GM18505 (cell line): ENCODE measurements around the gene CDKN1A.

ENCODE experiments used
- ATAC-seq: cut with Tn5 transposase; IDR thresholded peaks from one replicate; pipeline ENCODE4 v1.9.1; 2021; ENCODE audit not compliant: unreplicated experiment
- POLR2A ChIP-seq: IDR thresholded peaks from 4 replicates; pipeline ENCODE4 v1.6.1; 2011; ENCODE audit warnings: borderline replicate concordance; ENCODE audit not compliant: insufficient read depth, insufficient read length; ENCODE audit errors: extremely low read depth

The CDKN1A gene

GRCh38 chr6:36677059-36677749 lies 1.3 kb upstream of the CDKN1A start:
- TF ChIP-seq POLR2A: no peak

GRCh38 chr6:36677753-36678487 lies 594 bp upstream of the CDKN1A start:
- no peak for ATAC-seq
- no peak for TF ChIP-seq POLR2A

More at GRCh38 chr6:36677059-36677749, 1.3 kb upstream of the CDKN1A start:
- ATAC-seq: no peak

GRCh38 chr6:36679043-36679833 lies 724 bp downstream of the CDKN1A start:
- ATAC-seq: no peak
- no peak for TF ChIP-seq POLR2A

GRCh38 chr6:36682328-36683144 lies 4.0 kb downstream of the CDKN1A start:
- TF ChIP-seq POLR2A: peak; percentile 53
- no peak for ATAC-seq

GRCh38 chr6:36683145-36683655 lies 4.7 kb downstream of the CDKN1A start:
- ATAC-seq: no peak
- no peak for TF ChIP-seq POLR2A

GRCh38 chr6:36683656-36684446 lies 5.3 kb downstream of the CDKN1A start:
- no peak for ATAC-seq
- TF ChIP-seq POLR2A: no peak

GRCh38 chr6:36684447-36684812 lies 5.9 kb downstream of the CDKN1A start:
- ATAC-seq: no peak
- peak; percentile 14 for TF ChIP-seq POLR2A

- peak; percentile 52 for TF ChIP-seq POLR2A
- no peak for ATAC-seq
Observed at GRCh38 chr6:36685166-36685924, 6.8 kb downstream of the CDKN1A start.

- TF ChIP-seq POLR2A: no peak
- no peak for ATAC-seq
Observed at GRCh38 chr6:36685926-36686667, 7.6 kb downstream of the CDKN1A start.

- peak; percentile 54 for TF ChIP-seq POLR2A
- no peak for ATAC-seq
Observed at GRCh38 chr6:36686668-36687513, 8.4 kb downstream of the CDKN1A start.
